ENCODE data around the gene APELA. TPM values are rescaled to one million over a fixed set of nuclear protein-coding genes. Genes with fewer than 3 reads are reported as not detected.
"Not testable (repeated sequence)": the region's sequence is repeated elsewhere in the genome, so short reads cannot be mapped to it uniquely, and the experiment has no call there.

The APELA gene
- total and polyA plus RNA-seq, 2 of the 4 experiments (the other 2 are of a cell fraction): not detected

DNA sequence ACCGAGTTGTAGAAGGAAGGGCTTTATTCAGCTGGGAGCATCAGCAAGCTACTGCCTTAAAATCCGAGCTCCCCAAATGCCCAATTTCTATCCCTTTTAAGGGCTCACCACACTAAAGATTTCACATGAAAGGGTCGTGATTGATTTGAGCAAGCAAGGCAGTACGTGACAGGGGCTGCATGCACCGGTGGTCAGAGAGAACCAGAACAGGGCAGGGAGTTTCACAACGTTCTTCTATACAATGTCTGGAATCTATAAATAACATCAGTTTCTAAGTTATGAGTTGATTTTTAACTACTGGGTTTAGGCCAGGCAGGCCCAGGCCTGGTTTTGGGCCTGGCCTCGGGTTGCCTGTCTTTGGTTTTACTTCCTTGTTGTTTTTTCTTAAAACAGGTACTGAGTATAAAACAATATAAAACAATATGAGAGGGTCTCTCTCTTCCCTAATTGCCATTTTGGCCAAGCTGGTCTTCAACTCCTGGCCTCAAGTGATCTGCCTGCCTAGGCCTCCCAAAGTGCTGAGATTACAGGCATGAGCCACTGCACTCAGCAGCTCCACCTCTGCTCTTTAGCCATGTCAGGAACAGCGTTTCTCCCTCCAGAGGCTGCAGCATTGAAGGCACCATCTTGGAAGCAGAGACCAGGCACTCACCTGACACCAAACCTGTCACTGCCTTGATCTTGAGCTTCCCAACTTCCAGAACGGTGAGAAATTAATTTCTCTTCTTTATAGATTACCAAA, 59.1 kb downstream of the APELA start:
- H3K4me1 ChIP-seq (ENCODE audit: control insufficient read depth, insufficient read depth, low read length); H3K27me3 ChIP-seq (ENCODE audit: control insufficient read depth, insufficient read depth, low read length); H3K27ac ChIP-seq (ENCODE audit: insufficient read depth, low read length); H3K9me1 ChIP-seq (ENCODE audit: insufficient read depth, low read length); dilution Hi-C loops (cut with HindIII; ENCODE audit: low sequenced_read_pairs, unreplicated experiment); H2AK5ac ChIP-seq (ENCODE audit: low read depth, low read length); H3K4ac ChIP-seq (ENCODE audit: low read depth, low read length); H2AK9ac ChIP-seq (replicated peaks; ENCODE audit: low read depth, low read length, poor library complexity); H3K36me3 ChIP-seq (ENCODE audit: control insufficient read depth, insufficient read depth, low read length); H3K4me2 ChIP-seq (ENCODE audit: low read depth, low read length); H3K56ac ChIP-seq (ENCODE audit: extremely low read depth, insufficient read depth, low read length); in situ Hi-C loops (cut with MboI; ENCODE audit: low sequenced_read_pairs); H2BK20ac ChIP-seq (ENCODE audit: low read depth, low read length); H3K18ac ChIP-seq (ENCODE audit: low read depth, low read length); H3K14ac ChIP-seq (replicated peaks; ENCODE audit: low read depth, low read length); H3K23ac ChIP-seq (ENCODE audit: low read depth, low read length); DNase-seq; H3K9me3 ChIP-seq (ENCODE audit: control insufficient read depth, insufficient read depth, low read length); H4K20me1 ChIP-seq (ENCODE audit: insufficient read depth, low read length); H3K79me1 ChIP-seq (ENCODE audit: low read depth in 1 of 2, low read length in 2 of 2); CTCF ChIA-PET; H2BK15ac ChIP-seq (ENCODE audit: low read depth, low read length); H4K91ac ChIP-seq (ENCODE audit: insufficient read depth, low read depth, low read length); H2AFZ ChIP-seq (replicated peaks; ENCODE audit: low read length, poor library complexity); BruUV-seq (replicated peaks); ATAC-seq (ENCODE audit: low read depth); H4K5ac ChIP-seq (ENCODE audit: low read depth, low read length); H3K9ac ChIP-seq (ENCODE audit: low read depth, low read length); H3K4me3 ChIP-seq (ENCODE audit: insufficient read depth, low read depth, low read length); POLR2A ChIA-PET (ENCODE audit: unreplicated experiment); H2BK120ac ChIP-seq (ENCODE audit: low read depth, low read length); H2BK5ac ChIP-seq (ENCODE audit: low read depth, low read length, poor library complexity, severe bottlenecking); H4K8ac ChIP-seq (ENCODE audit: low read depth in 2 of 2, low read length in 2 of 2); intact Hi-C loops (cut with micrococcal nuclease): not testable (repeated sequence)
- no CpG with 5 or more reads among the region's 9 CpGs for WGBS, 2 experiments (ENCODE audit: extremely low coverage in 2 of 2, insufficient read length in 1 of 2)
